GM18507 (cell line): ENCODE results near the gene RB1.
"Not testable (repeated sequence)": the region's sequence is repeated elsewhere in the genome, so short reads cannot be mapped to it uniquely, and the experiment has no call there.

Experiments used
- DNase-seq: peaks from one replicate; pipeline ENCODE4 v3.0.0; 2011; ENCODE audit warnings: low read depth; ENCODE audit not compliant: insufficient read length; ENCODE audit errors: extremely low spot score
- FAIRE-seq: peaks from 2 replicates; lab custom pipeline; 2011; peaks lifted over from hg19 to GRCh38; lab: Jason Lieb, UNC

The RB1 gene

GRCh38 chr13:48402325-48402932 is 98.9 kb downstream of the RB1 start:
- DNase-seq = no peak
- FAIRE-seq = peak; percentile 72

DNA sequence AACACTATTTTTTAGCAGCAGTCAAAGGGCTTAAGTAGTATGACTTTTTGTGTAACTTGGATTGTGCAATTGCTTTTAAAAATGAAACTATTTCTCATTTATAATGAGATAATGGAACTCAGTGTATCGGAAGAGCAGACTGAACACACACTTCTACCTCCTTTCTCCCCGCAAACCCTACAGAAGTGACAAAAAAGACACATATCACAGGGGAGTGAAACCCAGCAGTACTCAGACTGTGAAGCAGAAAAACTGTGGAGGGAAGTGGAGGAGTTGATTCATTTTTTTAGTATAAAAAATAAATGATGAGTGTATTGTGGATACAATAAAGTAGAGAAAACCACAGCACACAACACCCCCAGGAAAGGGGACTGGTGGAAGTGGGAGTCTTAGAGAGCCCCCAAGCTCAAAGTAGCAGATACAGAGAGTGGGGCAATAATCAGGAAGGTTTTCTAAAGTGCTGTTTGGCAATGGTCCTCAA is 99.6 kb downstream of the RB1 start:
- FAIRE-seq = peak; percentile 87
- DNase-seq = peak; percentile 5

- DNase-seq (no peak), FAIRE-seq (no peak)
Measured at GRCh38 chr13:48403913-48404312, 100.4 kb downstream of the RB1 start.

- DNase-seq (no peak), FAIRE-seq (no peak)
Measured at GRCh38 chr13:48404952-48405351, 101.4 kb downstream of the RB1 start.

DNA sequence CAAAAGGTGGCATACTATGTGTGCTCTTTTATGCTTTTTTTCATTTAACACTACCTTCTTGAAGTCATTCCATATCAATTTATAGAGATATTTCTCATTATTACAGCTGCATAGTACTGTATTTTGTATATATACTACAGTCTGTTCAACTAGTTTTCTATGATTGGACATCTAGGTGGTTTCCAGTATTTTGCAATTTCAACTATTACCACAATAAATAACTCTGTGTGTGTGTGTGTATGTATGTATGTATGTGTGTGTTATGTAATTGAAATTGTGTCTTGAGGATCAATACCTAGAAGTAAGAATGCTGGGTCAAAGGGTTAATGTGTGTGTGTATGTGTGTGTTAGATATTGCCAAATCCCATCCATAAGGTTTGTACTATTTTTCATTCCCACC is 102.3 kb downstream of the RB1 start:
- peak; percentile 33 for FAIRE-seq
- DNase-seq = no peak

DNA sequence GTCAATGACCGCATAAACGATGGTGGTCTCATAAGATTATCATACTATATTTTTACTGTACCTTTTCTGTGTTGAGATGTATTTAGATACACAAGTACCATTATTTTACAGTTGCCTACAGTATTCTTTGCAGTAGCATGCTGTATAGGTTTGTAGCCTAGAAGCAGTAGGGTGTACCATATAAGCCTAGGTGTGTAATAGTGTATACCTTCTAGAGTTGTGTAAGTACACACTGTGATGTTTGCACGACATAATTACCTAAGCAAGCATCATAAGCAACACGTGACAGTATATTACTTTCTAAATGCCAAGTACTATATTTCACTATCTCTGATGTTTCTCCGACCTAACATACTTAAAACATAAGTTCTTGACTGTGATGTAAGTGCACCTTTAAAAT is 106.6 kb downstream of the RB1 start:
- DNase-seq (no peak), FAIRE-seq (peak; percentile 47)

GRCh38 chr13:48411147-48411794 is 107.7 kb downstream of the RB1 start:
- DNase-seq = no peak

DNA sequence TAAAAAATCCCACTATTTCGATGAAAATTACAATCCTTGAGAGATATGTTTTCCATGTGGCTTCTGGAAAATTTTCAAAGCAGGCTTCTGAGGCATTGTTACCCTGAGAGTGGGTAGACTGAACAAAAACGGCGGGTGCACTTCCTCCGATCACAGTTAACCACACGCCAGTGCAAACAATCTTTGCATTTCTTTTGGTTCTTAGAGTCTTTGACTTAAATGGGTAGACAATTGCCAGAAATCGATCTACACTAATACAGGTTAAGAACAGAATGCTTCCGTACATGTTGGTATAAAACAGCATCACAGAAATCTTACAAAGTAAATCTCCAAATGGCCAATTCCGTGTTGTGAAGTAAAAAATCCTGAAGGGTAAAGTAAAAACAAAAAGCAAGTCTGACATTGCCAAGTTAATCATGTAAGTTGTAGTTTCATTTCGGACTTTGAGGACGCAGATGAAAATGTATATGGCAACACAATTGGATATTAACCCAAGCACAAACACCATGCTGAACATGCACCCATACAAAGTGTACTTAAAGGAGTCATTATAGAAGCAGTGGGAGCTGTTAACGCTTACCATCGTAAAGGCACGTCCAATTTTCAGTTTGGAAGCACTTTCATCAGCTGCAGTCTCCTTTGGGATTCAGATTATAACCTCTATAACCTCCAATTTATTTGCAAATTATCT is 108.4 kb downstream of the RB1 start:
- DNase-seq (no peak), FAIRE-seq (peak; percentile 36)

More at GRCh38 chr13:48411147-48411794, 107.7 kb downstream of the RB1 start:
- no peak for FAIRE-seq

DNA sequence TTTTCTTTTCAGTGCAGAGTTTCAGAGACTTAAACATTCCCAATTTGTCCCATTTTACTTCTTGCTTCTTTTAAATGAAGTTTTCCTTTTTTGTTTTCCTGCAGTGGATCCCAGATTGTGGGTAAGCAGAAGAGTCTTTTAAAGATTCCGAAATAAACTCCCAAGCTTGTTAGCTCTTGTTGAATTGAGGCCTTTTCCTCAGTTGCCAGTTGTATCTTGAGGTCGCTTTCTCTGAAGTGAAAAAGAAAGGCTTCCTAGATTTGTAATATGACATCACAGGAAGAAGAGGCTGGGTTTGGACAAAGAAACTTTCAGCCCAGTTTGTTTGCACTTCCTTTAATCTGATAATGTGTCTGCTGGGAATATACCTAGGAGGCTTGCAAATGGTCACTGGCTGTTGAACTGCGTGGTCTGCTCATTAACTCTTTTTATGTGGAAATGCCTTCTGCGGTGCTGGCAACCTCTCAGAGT is 109.4 kb downstream of the RB1 start, which contains the start of gene LPAR6:
TSS of gene LPAR6 (minus strand) at position 233 of the 471 bp plus-strand sequence. CDS start 690 bp downstream, outside the sequence.
- peak; percentile 65 for FAIRE-seq

DNA sequence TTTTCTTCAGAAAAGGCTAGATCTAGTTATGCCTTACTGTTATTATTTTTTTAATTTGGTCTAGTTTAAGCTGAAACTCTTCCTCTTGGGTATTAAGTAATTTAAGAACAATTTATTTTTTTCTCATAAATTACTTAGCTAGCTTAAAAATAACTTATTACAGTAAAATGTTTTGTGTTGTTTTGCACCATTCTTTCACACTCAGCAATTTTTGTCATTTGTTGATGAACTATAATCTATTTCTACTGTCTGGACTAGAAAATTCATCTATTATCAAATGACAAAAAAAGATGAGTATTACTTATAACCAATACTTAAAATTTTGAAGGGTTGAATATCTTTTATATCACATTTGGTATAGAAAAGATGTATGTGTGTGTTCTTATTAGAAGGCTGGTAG is 111.0 kb downstream of the RB1 start:
- FAIRE-seq = no peak
- no peak for DNase-seq

More for the DNA sequence above, 109.4 kb downstream of the RB1 start, which contains the start of gene LPAR6:
- no peak for DNase-seq

DNA sequence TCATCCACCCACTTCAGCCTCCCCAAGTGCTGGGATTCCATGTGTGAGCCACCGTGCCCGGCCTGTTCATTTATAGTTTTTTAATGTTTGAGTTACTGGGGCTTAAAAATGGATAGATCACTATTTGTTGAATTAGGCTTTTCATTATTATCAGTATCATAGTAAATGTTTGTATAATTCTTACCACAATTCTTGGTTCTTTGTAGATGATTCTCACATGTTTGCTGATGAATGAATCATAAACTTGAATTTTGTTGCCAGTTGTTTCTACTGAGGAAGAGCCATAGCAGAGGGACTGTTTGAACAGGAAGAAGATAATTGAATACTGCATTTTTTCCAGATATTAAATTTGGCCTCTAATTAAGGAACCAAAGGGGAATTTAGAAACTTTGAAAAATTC is 112.0 kb downstream of the RB1 start:
- FAIRE-seq (peak; percentile 36), DNase-seq (no peak)

DNA sequence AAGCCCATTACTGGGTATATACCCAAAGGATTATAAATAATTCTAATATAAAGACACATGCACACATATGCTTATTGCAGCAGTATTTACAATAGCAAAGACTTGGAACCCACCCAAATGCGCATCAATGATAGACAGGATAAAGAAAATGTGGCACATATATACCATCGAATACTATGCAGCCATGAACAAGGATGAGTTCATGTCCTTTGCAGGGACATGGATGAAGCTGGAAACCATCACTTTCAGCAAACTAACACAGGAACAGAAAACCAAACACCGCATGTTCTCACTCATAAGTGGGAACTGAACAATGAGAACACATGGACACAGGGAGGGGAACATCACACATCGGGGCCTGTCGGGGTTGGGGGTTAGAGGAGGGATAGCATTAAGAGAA is 118.5 kb downstream of the RB1 start:
- DNase-seq, FAIRE-seq: not testable (repeated sequence)

DNA sequence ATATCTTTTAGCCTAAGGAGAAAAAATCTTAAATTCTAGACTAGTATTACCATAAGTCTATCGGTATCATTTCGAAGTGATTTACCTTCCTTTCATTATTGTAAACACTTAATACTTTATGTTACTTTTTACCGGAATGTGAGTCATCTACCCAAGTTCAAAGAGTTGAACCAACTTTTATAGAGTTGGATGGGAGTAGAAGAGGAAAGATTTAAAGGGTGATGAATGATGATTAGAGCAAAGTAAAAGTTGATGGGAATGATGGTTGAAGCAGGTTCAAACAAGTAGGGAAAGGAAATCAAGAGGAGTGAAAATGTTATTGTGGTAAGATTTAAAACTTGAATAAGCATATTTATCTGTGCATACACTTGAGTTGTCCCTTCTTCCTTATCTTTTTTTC is 120.7 kb downstream of the RB1 start:
- no peak for DNase-seq
- peak; percentile 39 for FAIRE-seq

GRCh38 chr13:48426052-48426451 is 122.5 kb downstream of the RB1 start:
- DNase-seq = no peak
- FAIRE-seq = no peak

DNA sequence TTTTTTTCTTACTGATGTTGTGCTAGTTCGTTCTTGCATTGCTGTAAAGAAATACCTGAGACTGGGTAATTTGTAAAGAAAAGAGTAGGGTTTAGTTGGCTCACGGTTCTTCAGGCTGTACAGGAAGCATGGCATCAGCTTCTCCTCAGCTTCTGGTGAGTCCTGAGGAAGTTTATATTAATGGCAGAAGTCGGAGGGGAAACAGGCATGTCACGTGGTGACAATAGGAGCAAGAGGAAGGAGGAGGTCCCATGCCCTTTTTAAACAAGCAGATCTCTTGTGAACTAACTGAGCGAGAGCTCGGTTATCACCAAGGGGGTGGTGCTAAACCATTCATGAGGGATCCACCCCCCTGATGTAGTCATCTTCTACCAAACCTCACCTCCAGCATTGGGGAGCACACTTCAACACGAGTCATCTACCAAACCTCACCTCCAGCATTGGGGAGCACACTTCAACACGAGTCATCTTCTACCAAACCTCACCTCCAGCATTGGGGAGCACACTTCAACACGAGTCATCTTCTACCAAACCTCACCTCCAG is 123.3 kb downstream of the RB1 start:
- FAIRE-seq, DNase-seq: not testable (repeated sequence)

DNA sequence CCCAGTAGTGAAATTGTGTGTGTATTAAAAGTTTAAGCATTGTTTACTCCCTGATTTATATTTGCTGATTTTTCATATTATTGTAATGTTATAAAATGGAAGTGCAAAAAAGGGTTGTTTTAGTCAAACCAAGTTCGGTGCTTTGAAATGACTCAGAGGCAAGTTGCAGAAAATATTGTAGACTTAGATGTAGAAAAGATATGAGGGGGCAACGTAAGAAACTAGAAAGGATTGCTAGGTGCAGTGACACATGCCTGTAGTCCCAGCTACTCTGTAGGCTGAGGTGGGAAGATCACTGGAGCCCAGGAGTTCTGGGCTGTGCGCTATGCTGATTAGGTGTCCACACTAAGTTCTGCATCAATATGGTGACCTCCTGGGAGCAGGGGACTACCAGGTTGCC is 125.5 kb downstream of the RB1 start:
- FAIRE-seq = peak; percentile 50

GRCh38 chr13:48429886-48430285 is 126.3 kb downstream of the RB1 start:
- FAIRE-seq = peak; percentile 77

More for the DNA sequence above, 125.5 kb downstream of the RB1 start:
- DNase-seq = no peak

GRCh38 chr13:48431431-48431830 is 127.9 kb downstream of the RB1 start:
- FAIRE-seq (no peak), DNase-seq (no peak)

More at GRCh38 chr13:48429886-48430285, 126.3 kb downstream of the RB1 start:
- DNase-seq = peak; percentile 3

DNA sequence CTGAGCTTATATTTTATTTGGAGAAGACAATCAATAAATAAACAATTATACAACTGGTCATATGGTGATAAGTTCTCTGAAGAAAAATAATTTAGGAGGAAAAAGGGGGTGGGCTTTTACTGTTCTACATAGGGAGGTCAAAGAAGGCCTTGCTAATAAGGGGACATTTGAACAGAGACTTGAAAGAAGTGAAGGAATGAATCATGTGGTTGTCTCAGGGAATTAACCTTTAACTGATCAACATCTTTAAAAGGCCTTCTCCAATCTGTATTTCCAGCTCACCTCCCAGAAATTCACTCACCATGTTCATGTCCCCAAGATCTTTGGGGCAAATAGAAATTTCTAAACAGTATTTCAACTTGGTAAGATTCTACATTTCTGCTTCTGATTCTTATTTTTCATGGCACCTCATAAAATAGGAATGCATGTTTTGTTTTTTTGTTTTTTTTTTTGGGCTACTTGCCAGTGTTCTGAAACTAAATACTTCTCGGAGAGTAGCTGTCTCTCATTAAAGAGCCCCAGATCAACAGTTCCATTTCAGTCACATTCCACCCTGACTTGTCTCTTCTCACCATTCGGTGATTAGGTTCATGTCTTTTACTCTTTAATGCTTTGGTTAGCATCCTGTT is 128.6 kb downstream of the RB1 start:
- FAIRE-seq (no peak), DNase-seq (no peak)
